ENCODE measurements around the gene PLCB1. TPM values are rescaled to one million over a fixed set of nuclear protein-coding genes. Genes with fewer than 3 reads are reported as not detected.

PLCB1 gene
- total and polyA plus RNA-seq, 2 experiments from 2014 or later = 14.9 to 20.7 TPM

- Histone ChIP-seq H3K4me1 (ENCODE audit: insufficient read depth) (no peaks in the 10 kb centered on the region), H3K9me2 (ENCODE audit: insufficient read depth) (peaks cover 2% of the 10 kb centered on the region), H2AFZ (no peak overlapping the region), H4K20me1 (replicated peaks; ENCODE audit: insufficient read depth) (no peaks in the 10 kb centered on the region), H3K27me3 (ENCODE audit: insufficient read depth) (no peaks in the 10 kb centered on the region), H3K4me3 (no peak overlapping the region), H3K36me3 (ENCODE audit: insufficient read depth) (no peaks in the 10 kb centered on the region), H3K4me2 (no peak overlapping the region), H3K79me2 (replicated peaks; ENCODE audit: insufficient read depth) (no peaks in the 10 kb centered on the region), H3F3A (replicated peaks; ENCODE audit: low read depth) (no peaks in the 10 kb centered on the region), H3K27ac (ENCODE audit: low read depth) (no peak overlapping the region)
- Mint-ChIP-seq H3K27me3 (ENCODE audit: insufficient read depth, low read depth, poor library complexity) (no peaks in the 10 kb centered on the region), H3K9me3 (peaks cover 15% of the 10 kb centered on the region; the same call in 2 of the 3 replicates), H3K4me1 (no peaks in the 10 kb centered on the region), H3K36me3 (ENCODE audit: low read depth) (peaks cover 5% of the 10 kb centered on the region; the same call in 2 of the 3 replicates), H3K4me3 (no peak overlapping the region), H3K27ac (no peak overlapping the region)
- ATAC-seq = no peak
- DNase-seq (ENCODE audit: low spot score) = no peak
- TF ChIP-seq, protein P1, sequence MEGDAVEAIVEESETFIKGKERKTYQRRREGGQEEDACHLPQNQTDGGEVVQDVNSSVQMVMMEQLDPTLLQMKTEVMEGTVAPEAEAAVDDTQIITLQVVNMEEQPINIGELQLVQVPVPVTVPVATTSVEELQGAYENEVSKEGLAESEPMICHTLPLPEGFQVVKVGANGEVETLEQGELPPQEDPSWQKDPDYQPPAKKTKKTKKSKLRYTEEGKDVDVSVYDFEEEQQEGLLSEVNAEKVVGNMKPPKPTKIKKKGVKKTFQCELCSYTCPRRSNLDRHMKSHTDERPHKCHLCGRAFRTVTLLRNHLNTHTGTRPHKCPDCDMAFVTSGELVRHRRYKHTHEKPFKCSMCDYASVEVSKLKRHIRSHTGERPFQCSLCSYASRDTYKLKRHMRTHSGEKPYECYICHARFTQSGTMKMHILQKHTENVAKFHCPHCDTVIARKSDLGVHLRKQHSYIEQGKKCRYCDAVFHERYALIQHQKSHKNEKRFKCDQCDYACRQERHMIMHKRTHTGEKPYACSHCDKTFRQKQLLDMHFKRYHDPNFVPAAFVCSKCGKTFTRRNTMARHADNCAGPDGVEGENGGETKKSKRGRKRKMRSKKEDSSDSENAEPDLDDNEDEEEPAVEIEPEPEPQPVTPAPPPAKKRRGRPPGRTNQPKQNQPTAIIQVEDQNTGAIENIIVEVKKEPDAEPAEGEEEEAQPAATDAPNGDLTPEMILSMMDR (conservative IDR thresholded peaks at IDR 0.05; ENCODE audit: low read depth in 2 of 2) = no peak
- no peak for TF ChIP-seq ZNF331 (CRISPR knock-in tag; IDR thresholded peaks at IDR 0.05; ENCODE audit: low read depth)
- no peak for TF ChIP-seq EZH2 (IDR thresholded peaks at IDR 0.05; ENCODE audit: low read depth, unreplicated experiment)
- TF ChIP-seq POLR2AphosphoS5 (IDR thresholded peaks at IDR 0.05; ENCODE audit: low read depth) = no peak
- no peak for TF ChIP-seq ZNF114 (CRISPR knock-in tag; IDR thresholded peaks at IDR 0.05)
- TF ChIP-seq REST (IDR thresholded peaks at IDR 0.05; ENCODE audit: unreplicated experiment) = no peak
- TF ChIP-seq NANOG (IDR thresholded peaks at IDR 0.05; ENCODE audit: borderline replicate concordance) = no peak
- TF ChIP-seq CREB1 (CRISPR knock-in tag; IDR thresholded peaks at IDR 0.05; ENCODE audit: low read depth) = no peak
- TF ChIP-seq, protein P2, sequence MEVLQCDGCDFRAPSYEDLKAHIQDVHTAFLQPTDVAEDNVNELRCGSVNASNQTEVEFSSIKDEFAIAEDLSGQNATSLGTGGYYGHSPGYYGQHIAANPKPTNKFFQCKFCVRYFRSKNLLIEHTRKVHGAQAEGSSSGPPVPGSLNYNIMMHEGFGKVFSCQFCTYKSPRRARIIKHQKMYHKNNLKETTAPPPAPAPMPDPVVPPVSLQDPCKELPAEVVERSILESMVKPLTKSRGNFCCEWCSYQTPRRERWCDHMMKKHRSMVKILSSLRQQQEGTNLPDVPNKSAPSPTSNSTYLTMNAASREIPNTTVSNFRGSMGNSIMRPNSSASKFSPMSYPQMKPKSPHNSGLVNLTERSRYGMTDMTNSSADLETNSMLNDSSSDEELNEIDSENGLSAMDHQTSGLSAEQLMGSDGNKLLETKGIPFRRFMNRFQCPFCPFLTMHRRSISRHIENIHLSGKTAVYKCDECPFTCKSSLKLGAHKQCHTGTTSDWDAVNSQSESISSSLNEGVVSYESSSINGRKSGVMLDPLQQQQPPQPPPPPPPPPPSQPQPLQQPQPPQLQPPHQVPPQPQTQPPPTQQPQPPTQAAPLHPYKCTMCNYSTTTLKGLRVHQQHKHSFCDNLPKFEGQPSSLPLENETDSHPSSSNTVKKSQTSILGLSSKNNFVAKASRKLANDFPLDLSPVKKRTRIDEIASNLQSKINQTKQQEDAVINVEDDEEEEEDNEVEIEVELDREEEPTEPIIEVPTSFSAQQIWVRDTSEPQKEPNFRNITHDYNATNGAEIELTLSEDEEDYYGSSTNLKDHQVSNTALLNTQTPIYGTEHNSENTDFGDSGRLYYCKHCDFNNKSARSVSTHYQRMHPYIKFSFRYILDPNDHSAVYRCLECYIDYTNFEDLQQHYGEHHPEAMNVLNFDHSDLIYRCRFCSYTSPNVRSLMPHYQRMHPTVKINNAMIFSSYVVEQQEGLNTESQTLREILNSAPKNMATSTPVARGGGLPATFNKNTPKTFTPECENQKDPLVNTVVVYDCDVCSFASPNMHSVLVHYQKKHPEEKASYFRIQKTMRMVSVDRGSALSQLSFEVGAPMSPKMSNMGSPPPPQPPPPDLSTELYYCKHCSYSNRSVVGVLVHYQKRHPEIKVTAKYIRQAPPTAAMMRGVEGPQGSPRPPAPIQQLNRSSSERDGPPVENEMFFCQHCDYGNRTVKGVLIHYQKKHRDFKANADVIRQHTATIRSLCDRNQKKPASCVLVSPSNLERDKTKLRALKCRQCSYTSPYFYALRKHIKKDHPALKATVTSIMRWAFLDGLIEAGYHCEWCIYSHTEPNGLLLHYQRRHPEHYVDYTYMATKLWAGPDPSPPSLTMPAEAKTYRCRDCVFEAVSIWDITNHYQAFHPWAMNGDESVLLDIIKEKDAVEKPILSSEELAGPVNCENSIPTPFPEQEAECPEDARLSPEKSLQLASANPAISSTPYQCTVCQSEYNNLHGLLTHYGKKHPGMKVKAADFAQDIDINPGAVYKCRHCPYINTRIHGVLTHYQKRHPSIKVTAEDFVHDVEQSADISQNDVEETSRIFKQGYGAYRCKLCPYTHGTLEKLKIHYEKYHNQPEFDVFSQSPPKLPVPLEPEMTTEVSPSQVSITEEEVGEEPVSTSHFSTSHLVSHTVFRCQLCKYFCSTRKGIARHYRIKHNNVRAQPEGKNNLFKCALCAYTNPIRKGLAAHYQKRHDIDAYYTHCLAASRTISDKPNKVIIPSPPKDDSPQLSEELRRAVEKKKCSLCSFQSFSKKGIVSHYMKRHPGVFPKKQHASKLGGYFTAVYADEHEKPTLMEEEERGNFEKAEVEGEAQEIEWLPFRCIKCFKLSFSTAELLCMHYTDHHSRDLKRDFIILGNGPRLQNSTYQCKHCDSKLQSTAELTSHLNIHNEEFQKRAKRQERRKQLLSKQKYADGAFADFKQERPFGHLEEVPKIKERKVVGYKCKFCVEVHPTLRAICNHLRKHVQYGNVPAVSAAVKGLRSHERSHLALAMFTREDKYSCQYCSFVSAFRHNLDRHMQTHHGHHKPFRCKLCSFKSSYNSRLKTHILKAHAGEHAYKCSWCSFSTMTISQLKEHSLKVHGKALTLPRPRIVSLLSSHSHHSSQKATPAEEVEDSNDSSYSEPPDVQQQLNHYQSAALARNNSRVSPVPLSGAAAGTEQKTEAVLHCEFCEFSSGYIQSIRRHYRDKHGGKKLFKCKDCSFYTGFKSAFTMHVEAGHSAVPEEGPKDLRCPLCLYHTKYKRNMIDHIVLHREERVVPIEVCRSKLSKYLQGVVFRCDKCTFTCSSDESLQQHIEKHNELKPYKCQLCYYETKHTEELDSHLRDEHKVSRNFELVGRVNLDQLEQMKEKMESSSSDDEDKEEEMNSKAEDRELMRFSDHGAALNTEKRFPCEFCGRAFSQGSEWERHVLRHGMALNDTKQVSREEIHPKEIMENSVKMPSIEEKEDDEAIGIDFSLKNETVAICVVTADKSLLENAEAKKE (CRISPR knock-in tag; IDR thresholded peaks at IDR 0.05) = no peak
- TF ChIP-seq STAT1 (IDR thresholded peaks at IDR 0.05; ENCODE audit: unreplicated experiment) = no peak
- no peak for TF ChIP-seq JUNB (IDR thresholded peaks at IDR 0.05; ENCODE audit: unreplicated experiment)
- TF ChIP-seq ETS1 (IDR thresholded peaks at IDR 0.05) = no peak
- no peak for TF ChIP-seq EZH2phosphoT487 (IDR thresholded peaks at IDR 0.05; ENCODE audit: unreplicated experiment)
These were observed 561.6 kb downstream of the PLCB1 start for GRCh38 chr20:8693709-8694108.
